Fibroblast of skin of left quadriceps (primary cell): ENCODE data around the gene XPOT.

Experiments
- DNase-seq, 2 experiments: peaks; one replicate each; pipeline ENCODE4 v3.0.0-alpha.2; 2013; ENCODE audit warnings: low read depth in 2 of 2

Gene XPOT

GRCh38 chr12:64427988-64428387, 23.8 kb downstream of the XPOT start:
- DNase-seq = no peak

- DNase-seq = no peak
Observed at GRCh38 chr12:64428956-64429355, 24.8 kb downstream of the XPOT start.

GRCh38 chr12:64430886-64431285, 26.7 kb downstream of the XPOT start:
- DNase-seq = no peak

- DNase-seq = peak in 1 of 2 experiments; percentile 17
Observed at GRCh38 chr12:64431791-64432190, 27.6 kb downstream of the XPOT start.

GRCh38 chr12:64433915-64434314, 29.7 kb downstream of the XPOT start:
- DNase-seq = no peak

GRCh38 chr12:64440100-64440499, 35.9 kb downstream of the XPOT start:
- DNase-seq = no peak

GRCh38 chr12:64445490-64445889, 41.3 kb downstream of the XPOT start:
- DNase-seq = no peak

GRCh38 chr12:64446295-64446694, 42.1 kb downstream of the XPOT start:
- no peak for DNase-seq

- DNase-seq = no peak
Observed at GRCh38 chr12:64450057-64450640, 46.0 kb downstream of the XPOT start.

GRCh38 chr12:64450711-64451486, 46.7 kb downstream of the XPOT start:
- no peak for DNase-seq

- peak; percentile 38 to 51 for DNase-seq
Observed at GRCh38 chr12:64451687-64452558, 47.7 kb downstream of the XPOT start, which contains the start of gene TBK1. Gene TBK1 (plus strand): TSS chr12:64452120. CDS start chr12:64455871, 3,751 bp downstream.

- DNase-seq = peak; percentile 43 to 57
Observed at GRCh38 chr12:64452559-64453329, 48.6 kb downstream of the XPOT start.

- DNase-seq = no peak
Observed at GRCh38 chr12:64455506-64455905, 51.3 kb downstream of the XPOT start.

- DNase-seq = no peak
Observed at GRCh38 chr12:64456119-64456518, 51.9 kb downstream of the XPOT start.

- no peak for DNase-seq
Observed at GRCh38 chr12:64457032-64457431, 52.8 kb downstream of the XPOT start.

- no peak for DNase-seq
Observed at GRCh38 chr12:64457466-64457865, 53.3 kb downstream of the XPOT start.

GRCh38 chr12:64457923-64458322, 53.7 kb downstream of the XPOT start:
- DNase-seq = no peak

- no peak for DNase-seq
Observed at GRCh38 chr12:64459394-64459891, 55.3 kb downstream of the XPOT start.

- peak; percentile 95 for DNase-seq
Observed at GRCh38 chr12:64461634-64462414, 57.6 kb downstream of the XPOT start.

GRCh38 chr12:64466178-64466577, 62.0 kb downstream of the XPOT start:
- DNase-seq = no peak

GRCh38 chr12:64468966-64469365, 64.8 kb downstream of the XPOT start:
- no peak for DNase-seq
